Keratinocyte (primary cell): ENCODE results near the gene THOC7. TPM values are rescaled to one million over a fixed set of nuclear protein-coding genes. Genes with fewer than 3 reads are reported as not detected.

Source experiments
- DNase-seq: peaks from one replicate; pipeline ENCODE4 v3.0.0-alpha.2; 2011; ENCODE audit warnings: low read depth, missing footprints, low spot score
- FAIRE-seq: peaks from 2 replicates; lab custom pipeline; 2011; peaks lifted over from hg19 to GRCh38; lab: Jason Lieb, UNC
- H2AFZ ChIP-seq: 2 replicates; pipeline ENCODE4 v1.6.0; 2012; ENCODE audit warnings: low read length, control low read depth, inconsistent platforms; ENCODE audit not compliant: control insufficient read depth
- H3K27ac ChIP-seq: 2 replicates; pipeline ENCODE4 v1.5.1; 2011; ENCODE audit warnings: low read length; ENCODE audit not compliant: control insufficient read depth, insufficient read depth
- H3K27me3 ChIP-seq: 3 replicates; pipeline ENCODE4 v1.6.0; 2011; ENCODE audit warnings: low read length; ENCODE audit not compliant: control insufficient read depth, insufficient read depth; ENCODE audit errors: extremely low read depth
- H3K36me3 ChIP-seq, 2 experiments: 2 replicates in 1 of 2; 3 replicates in 1 of 2; pipeline ENCODE4 v1.5.1; 2011; ENCODE audit warnings: low read length in 2 of 2, mild to moderate bottlenecking in 1 of 2; ENCODE audit not compliant: control insufficient read depth in 2 of 2, insufficient read depth in 2 of 2; ENCODE audit errors: extremely low read depth in 1 of 2
- H3K4me1 ChIP-seq: 3 replicates; pipeline ENCODE4 v1.5.1; 2011; ENCODE audit warnings: low read length; ENCODE audit not compliant: control insufficient read depth, insufficient read depth; ENCODE audit errors: extremely low read depth
- H3K4me2 ChIP-seq: 3 replicates; pipeline ENCODE4 v1.6.0; 2011; ENCODE audit warnings: low read depth, low read length; ENCODE audit not compliant: control insufficient read depth, insufficient read depth; ENCODE audit errors: extremely low read depth
- H3K4me3 ChIP-seq, 3 experiments: fragments of 200-600 bp in 1 of 3; sonication (generic) in 1 of 3; 2 replicates in 2 of 3; 3 replicates in 1 of 3; pipeline ENCODE4 v1.5.1; 2011 to 2016; ENCODE audit warnings: low read length in 3 of 3, mild to moderate bottlenecking in 3 of 3, control low read depth in 2 of 3, inconsistent platforms in 1 of 3, low read depth in 1 of 3, mixed read lengths in 1 of 3, mixed run types in 1 of 3, moderate library complexity in 1 of 3; ENCODE audit not compliant: control insufficient read depth in 2 of 3, insufficient read depth in 2 of 3; ENCODE audit errors: extremely low read depth in 1 of 3
- H3K79me2 ChIP-seq: 2 replicates; pipeline ENCODE4 v1.6.0; 2012; ENCODE audit warnings: low read length; ENCODE audit not compliant: control insufficient read depth, insufficient read depth
- H3K9ac ChIP-seq: 3 replicates; pipeline ENCODE4 v1.6.0; 2011; ENCODE audit warnings: low read length; ENCODE audit not compliant: control insufficient read depth, insufficient read depth; ENCODE audit errors: extremely low read depth
- H3K9me1 ChIP-seq: 3 replicates; pipeline ENCODE4 v1.6.0; 2011; ENCODE audit warnings: low read length; ENCODE audit not compliant: control insufficient read depth, insufficient read depth; ENCODE audit errors: extremely low read depth
- H3K9me3 ChIP-seq: 2 replicates; pipeline ENCODE4 v1.5.1; 2012; ENCODE audit warnings: low read depth, low read length; ENCODE audit not compliant: control insufficient read depth
- H4K20me1 ChIP-seq: 3 replicates; pipeline ENCODE4 v1.6.0; 2011; ENCODE audit warnings: low read length; ENCODE audit not compliant: control insufficient read depth, insufficient read depth; ENCODE audit errors: extremely low read depth
- CTCF ChIP-seq, 3 experiments: IDR thresholded peaks in 1 of 3; conservative IDR thresholded peaks in 1 of 3; optimal IDR thresholded peaks in 1 of 3; 2 replicates in 2 of 3; 3 replicates in 1 of 3; pipeline versions ENCODE3 to v1.5.1; 2011; ENCODE audit warnings: low read length in 3 of 3, mild to moderate bottlenecking in 3 of 3, moderate library complexity in 2 of 3, control low read depth in 1 of 3, inconsistent platforms in 1 of 3; ENCODE audit not compliant: insufficient read depth in 2 of 3; ENCODE audit errors: extremely low read depth in 1 of 3
- EZH2 ChIP-seq: IDR thresholded peaks from one replicate; pipeline ENCODE4 v1.6.1; 2012; ENCODE audit warnings: inconsistent platforms, mild to moderate bottlenecking, low read length, moderate library complexity
- dilution Hi-C: fragments of 300-500 bp; cut with MboI; formaldehyde crosslinking; loops from one replicate; pipeline ENCODE4 v1.7.0; 2020; ENCODE audit warnings: low sequenced_read_pairs; ENCODE audit not compliant: extremely low pct_ligation_motif_present
- polyA plus RNA-seq, 5 experiments: library from polyadenylated mRNA; depleted of rRNA in 3 of 5; stranded (reverse) in 3 of 5; stranded (forward) in 1 of 5; unstranded in 1 of 5; fragments of >200 nt; gene quantifications; 1 replicate in 1 of 5; 2 replicates in 3 of 5; 3 replicates in 1 of 5; pipeline versions ENCODE4 v1.2.1 to v1.2.3, GENCODE V29; 2011 to 2012; ENCODE audit warnings: missing spikeins in 2 of 5, low read depth in 1 of 5, low replicate concordance in 1 of 5

The THOC7 gene
- polyA plus RNA-seq, 1 donor (not counting 4 experiments of a cell fraction or from before 2014, with no cell fraction given) = 131 TPM

GRCh38 chr3:63817225-63817624 is 46.4 kb downstream of the THOC7 start:
- no peaks in the 10 kb centered on the region for H4K20me1 ChIP-seq
- H3K4me3 ChIP-seq = no peak overlapping the region
- DNase-seq (no peak), FAIRE-seq (no peak)
- no peaks in the 10 kb centered on the region for H3K9me3 ChIP-seq
- H3K27me3 ChIP-seq = no peaks in the 10 kb centered on the region
- H3K36me3 ChIP-seq = no peaks in the 10 kb centered on the region
- TF ChIP-seq CTCF (optimal IDR thresholded peaks at IDR 0.05 in 1 of 3, IDR thresholded peaks at IDR 0.05 in 1 of 3, conservative IDR thresholded peaks at IDR 0.05 in 1 of 3; ENCODE audit: extremely low read depth in 1 of 3, insufficient read depth in 2 of 3, low read length in 3 of 3) (no peak), EZH2 (no peak)
- H2AFZ ChIP-seq = no peak overlapping the region
- H3K9ac ChIP-seq = no peak overlapping the region
- no peak overlapping the region for H3K4me2 ChIP-seq
- H3K79me2 ChIP-seq = no peaks in the 10 kb centered on the region
- no peak overlapping the region for H3K27ac ChIP-seq
- dilution Hi-C loops = no loop called here
- no peaks in the 10 kb centered on the region for H3K4me1 ChIP-seq
- no peaks in the 10 kb centered on the region for H3K9me1 ChIP-seq

- no peak for FAIRE-seq
- no peaks in the 10 kb centered on the region for H3K36me3 ChIP-seq
Observed at GRCh38 chr3:63814237-63814636, 49.4 kb downstream of the THOC7 start.

More at GRCh38 chr3:63814237-63814636, 49.4 kb downstream of the THOC7 start:
- H3K4me3 ChIP-seq = no peak overlapping the region
- no peak for TF ChIP-seq CTCF (optimal IDR thresholded peaks at IDR 0.05 in 1 of 3, IDR thresholded peaks at IDR 0.05 in 1 of 3, conservative IDR thresholded peaks at IDR 0.05 in 1 of 3; ENCODE audit: extremely low read depth in 1 of 3, insufficient read depth in 2 of 3, low read length in 3 of 3)
- peaks cover 3% of the 10 kb centered on the region for H3K4me1 ChIP-seq
- H3K9ac ChIP-seq = no peak overlapping the region
- H3K9me3 ChIP-seq = no peaks in the 10 kb centered on the region
- dilution Hi-C loops = no loop called here
- H3K9me1 ChIP-seq = no peaks in the 10 kb centered on the region
- no peaks in the 10 kb centered on the region for H3K79me2 ChIP-seq
- H3K4me2 ChIP-seq = no peak overlapping the region
- no peak for DNase-seq
- no peak overlapping the region for H2AFZ ChIP-seq
- no peaks in the 10 kb centered on the region for H3K27me3 ChIP-seq
- no peak overlapping the region for H3K27ac ChIP-seq
- H4K20me1 ChIP-seq = no peaks in the 10 kb centered on the region
